Mesenchymal stem cell (in vitro differentiated cells and primary cell): ENCODE measurements around the gene TMCO4.
"Not testable (repeated sequence)": the region's sequence is repeated elsewhere in the genome, so short reads cannot be mapped to it uniquely, and the experiment has no call there.

Experiments used
- DNase-seq: peaks from one replicate; pipeline ENCODE4 v3.0.0-alpha.2; 2013
- H2AFZ ChIP-seq: one replicate; pipeline ENCODE4 v1.6.1; 2013; ENCODE audit warnings: low read depth, mild to moderate bottlenecking, control low read depth, inconsistent platforms, low read length, moderate library complexity
- H2AK5ac ChIP-seq: 2 replicates; pipeline ENCODE4 v1.6.1; 2013; ENCODE audit warnings: low read length, moderate library complexity, mild to moderate bottlenecking, inconsistent platforms; ENCODE audit not compliant: severe bottlenecking
- H2BK120ac ChIP-seq: one replicate; pipeline ENCODE4 v1.6.1; 2013; ENCODE audit warnings: low read depth, mild to moderate bottlenecking, inconsistent platforms, low read length, moderate library complexity
- H2BK12ac ChIP-seq, 2 experiments: one replicate each; pipeline ENCODE4 v1.6.1; 2013; ENCODE audit warnings: inconsistent platforms in 2 of 2, low read length in 2 of 2, mild to moderate bottlenecking in 2 of 2, moderate library complexity in 2 of 2, control low read depth in 1 of 2
- H2BK15ac ChIP-seq: one replicate; pipeline ENCODE4 v1.6.1; 2013; ENCODE audit warnings: mild to moderate bottlenecking, low read depth, inconsistent platforms; ENCODE audit not compliant: poor library complexity, severe bottlenecking
- H2BK5ac ChIP-seq: 2 replicates; pipeline ENCODE4 v1.6.1; 2013; ENCODE audit warnings: low read depth, mild to moderate bottlenecking, low read length, control low read depth, inconsistent platforms; ENCODE audit not compliant: poor library complexity, severe bottlenecking
- H3K14ac ChIP-seq, 2 experiments: one replicate each; pipeline ENCODE4 v1.6.1; 2013; ENCODE audit warnings: inconsistent platforms in 2 of 2, low read length in 2 of 2, control low read depth in 1 of 2, mild to moderate bottlenecking in 1 of 2, moderate library complexity in 1 of 2
- H3K18ac ChIP-seq, 2 experiments: one replicate each; pipeline ENCODE4 v1.6.1; 2013; ENCODE audit warnings: inconsistent platforms in 2 of 2, low read length in 2 of 2, control low read depth in 1 of 2, low read depth in 1 of 2, mild to moderate bottlenecking in 1 of 2
- H3K23ac ChIP-seq, 2 experiments: one replicate each; pipeline ENCODE4 v1.6.1; 2013; ENCODE audit warnings: inconsistent platforms in 2 of 2, low read length in 2 of 2, mild to moderate bottlenecking in 2 of 2, moderate library complexity in 2 of 2, control low read depth in 1 of 2
- H3K27ac ChIP-seq: 2 replicates; pipeline ENCODE4 v1.5.1; 2013; ENCODE audit warnings: mild to moderate bottlenecking, moderate library complexity, low read length, control low read depth, inconsistent platforms; ENCODE audit not compliant: poor library complexity, severe bottlenecking
- H3K27me3 ChIP-seq, 2 experiments: 2 replicates each; pipeline versions ENCODE4 v1.6.1 to v1.7.0; 2013; ENCODE audit warnings: low read length in 2 of 2, mild to moderate bottlenecking in 2 of 2, moderate library complexity in 2 of 2, control low read depth in 1 of 2, inconsistent platforms in 1 of 2; ENCODE audit not compliant: control insufficient read depth in 1 of 2, insufficient read depth in 1 of 2
- H3K36me3 ChIP-seq, 2 experiments: 2 replicates each; pipeline versions ENCODE4 v1.6.1 to v1.7.0; 2013; ENCODE audit warnings: low read length in 2 of 2, control low read depth in 1 of 2, inconsistent platforms in 1 of 2, low read depth in 1 of 2, mild to moderate bottlenecking in 1 of 2; ENCODE audit not compliant: insufficient read depth in 2 of 2, control insufficient read depth in 1 of 2
- H3K4ac ChIP-seq, 2 experiments: one replicate each; pipeline ENCODE4 v1.6.1; 2013; ENCODE audit warnings: inconsistent platforms in 2 of 2, low read length in 2 of 2, mild to moderate bottlenecking in 2 of 2, moderate library complexity in 2 of 2, control low read depth in 1 of 2, low read depth in 1 of 2
- H3K4me1 ChIP-seq: 2 replicates; pipeline ENCODE4 v1.6.1; 2013; ENCODE audit warnings: low read depth, low read length, control low read depth; ENCODE audit not compliant: control insufficient read depth, insufficient read depth
- H3K4me2 ChIP-seq: 2 replicates; pipeline ENCODE4 v1.6.1; 2013; ENCODE audit warnings: low read length, mild to moderate bottlenecking, inconsistent platforms; ENCODE audit not compliant: poor library complexity, severe bottlenecking
- H3K4me3 ChIP-seq, 2 experiments: 2 replicates each; pipeline versions ENCODE4 v1.5.1 to v1.7.0; 2013; ENCODE audit warnings: low read length in 2 of 2, mild to moderate bottlenecking in 2 of 2, control low read depth in 1 of 2, low read depth in 1 of 2; ENCODE audit not compliant: insufficient read depth in 1 of 2
- H3K79me1 ChIP-seq: replicated peaks from 2 replicates; pipeline ENCODE4 v1.6.1; 2013; ENCODE audit warnings: mild to moderate bottlenecking, control low read depth, low read length, inconsistent platforms; ENCODE audit not compliant: poor library complexity, severe bottlenecking
- H3K9ac ChIP-seq: 2 replicates; pipeline ENCODE4 v1.7.0; 2013; ENCODE audit warnings: mild to moderate bottlenecking, low read length, moderate library complexity
- H3K9me3 ChIP-seq: 2 replicates; pipeline ENCODE4 v1.7.0; 2013; ENCODE audit warnings: mild to moderate bottlenecking, low read length; ENCODE audit not compliant: control insufficient read depth
- H4K8ac ChIP-seq: one replicate; pipeline ENCODE4 v1.6.1; 2013; ENCODE audit warnings: inconsistent platforms, mild to moderate bottlenecking, low read length, moderate library complexity
- H4K91ac ChIP-seq: one replicate; pipeline ENCODE4 v1.6.1; 2013; ENCODE audit warnings: mild to moderate bottlenecking, low read length, inconsistent platforms
- WGBS: methylation state at CpG from one replicate; pipeline ENCODE4 v1.1.7; 2013; ENCODE audit warnings: mixed read lengths; 5-methylcytosine and 5-hydroxymethylcytosine counted together

Gene TMCO4

GRCh38 chr1:19793360-19794046 is 6.2 kb downstream of the TMCO4 start:
- WGBS, result 93% methylated on average over 6 of the region's 6 CpGs

GRCh38 chr1:19792237-19793002 is 7.3 kb downstream of the TMCO4 start:
- no peak overlapping the region for H2AK5ac ChIP-seq
- H3K4me2 ChIP-seq, result no peak overlapping the region
- 88% methylated on average over 3 of the region's 4 CpGs for WGBS
- H2AFZ ChIP-seq, result no peak overlapping the region
- no peak overlapping the region for H3K4ac ChIP-seq
- no peak overlapping the region for H3K23ac ChIP-seq
- H3K18ac ChIP-seq, result no peak overlapping the region
- no peak overlapping the region for H3K4me3 ChIP-seq
- H4K91ac ChIP-seq, result no peak overlapping the region
- no peak overlapping the region for H2BK5ac ChIP-seq
- H3K14ac ChIP-seq, result no peak overlapping the region
- DNase-seq, result no peak
- peaks cover 7 to 31% of the 10 kb centered on the region in 2 experiments for H3K36me3 ChIP-seq
- no peak overlapping the region for H3K27ac ChIP-seq
- H3K4me1 ChIP-seq, result peaks cover 5% of the 10 kb centered on the region
- H3K79me1 ChIP-seq, result peaks cover 23% of the 10 kb centered on the region
- H3K27me3 ChIP-seq, result no peaks in the 10 kb centered on the region
- H2BK120ac ChIP-seq, result no peak overlapping the region
- no peak overlapping the region for H2BK15ac ChIP-seq
- no peak overlapping the region for H4K8ac ChIP-seq
- no peak overlapping the region for H3K9ac ChIP-seq
- no peak overlapping the region for H2BK12ac ChIP-seq
- no peaks in the 10 kb centered on the region for H3K9me3 ChIP-seq

More at GRCh38 chr1:19793360-19794046, 6.2 kb downstream of the TMCO4 start:
- no peak overlapping the region for H2BK5ac ChIP-seq
- no peak overlapping the region for H3K9ac ChIP-seq
- no peak for DNase-seq
- H3K27me3 ChIP-seq, result no peaks in the 10 kb centered on the region
- H3K14ac ChIP-seq, result no peak overlapping the region
- H3K4me2 ChIP-seq, result no peak overlapping the region
- peaks cover 24% of the 10 kb centered on the region for H3K79me1 ChIP-seq
- no peak overlapping the region for H3K18ac ChIP-seq
- no peak overlapping the region for H4K8ac ChIP-seq
- H2BK12ac ChIP-seq, result peak overlapping the region in 1 of 2 experiments; percentile 52
- no peak overlapping the region for H3K27ac ChIP-seq
- no peak overlapping the region for H3K23ac ChIP-seq
- H2BK120ac ChIP-seq, result no peak overlapping the region
- H2AK5ac ChIP-seq, result no peak overlapping the region
- no peak overlapping the region for H3K4ac ChIP-seq
- H3K4me3 ChIP-seq, result no peak overlapping the region
- H4K91ac ChIP-seq, result peak overlapping the region; percentile 91
- H3K9me3 ChIP-seq, result no peaks in the 10 kb centered on the region
- peaks cover 6 to 31% of the 10 kb centered on the region in 2 experiments for H3K36me3 ChIP-seq
- H2BK15ac ChIP-seq, result no peak overlapping the region
- H3K4me1 ChIP-seq, result peaks cover 6% of the 10 kb centered on the region
- H2AFZ ChIP-seq, result no peak overlapping the region

GRCh38 chr1:19790061-19790975 is 9.4 kb downstream of the TMCO4 start:
- Histone ChIP-seq H3K79me1 (peaks cover 24% of the 10 kb centered on the region), H3K36me3 (peaks cover 22 to 37% of the 10 kb centered on the region in 2 experiments)
- H4K8ac ChIP-seq, H3K27me3 ChIP-seq, H2BK12ac ChIP-seq, H3K9ac ChIP-seq, H3K27ac ChIP-seq, H4K91ac ChIP-seq, H2BK120ac ChIP-seq, H3K23ac ChIP-seq, H3K14ac ChIP-seq, H3K9me3 ChIP-seq, H3K18ac ChIP-seq, H3K4me1 ChIP-seq, H2BK5ac ChIP-seq, H3K4me2 ChIP-seq, H2AK5ac ChIP-seq, H2AFZ ChIP-seq, H3K4me3 ChIP-seq, H3K4ac ChIP-seq, H2BK15ac ChIP-seq, DNase-seq: not testable (repeated sequence)
- over 99% methylated on average over 9 of the region's 9 CpGs for WGBS
